Measurements from ENCODE around the gene SPTSSA.
"Not testable (repeated sequence)": the region's sequence is repeated elsewhere in the genome, so short reads cannot be mapped to it uniquely, and the experiment has no call there.

The SPTSSA gene

GRCh38 chr14:34436118-34436905 lies 25.7 kb downstream of the SPTSSA start (continued):
- TF ChIP-seq, protein P1, sequence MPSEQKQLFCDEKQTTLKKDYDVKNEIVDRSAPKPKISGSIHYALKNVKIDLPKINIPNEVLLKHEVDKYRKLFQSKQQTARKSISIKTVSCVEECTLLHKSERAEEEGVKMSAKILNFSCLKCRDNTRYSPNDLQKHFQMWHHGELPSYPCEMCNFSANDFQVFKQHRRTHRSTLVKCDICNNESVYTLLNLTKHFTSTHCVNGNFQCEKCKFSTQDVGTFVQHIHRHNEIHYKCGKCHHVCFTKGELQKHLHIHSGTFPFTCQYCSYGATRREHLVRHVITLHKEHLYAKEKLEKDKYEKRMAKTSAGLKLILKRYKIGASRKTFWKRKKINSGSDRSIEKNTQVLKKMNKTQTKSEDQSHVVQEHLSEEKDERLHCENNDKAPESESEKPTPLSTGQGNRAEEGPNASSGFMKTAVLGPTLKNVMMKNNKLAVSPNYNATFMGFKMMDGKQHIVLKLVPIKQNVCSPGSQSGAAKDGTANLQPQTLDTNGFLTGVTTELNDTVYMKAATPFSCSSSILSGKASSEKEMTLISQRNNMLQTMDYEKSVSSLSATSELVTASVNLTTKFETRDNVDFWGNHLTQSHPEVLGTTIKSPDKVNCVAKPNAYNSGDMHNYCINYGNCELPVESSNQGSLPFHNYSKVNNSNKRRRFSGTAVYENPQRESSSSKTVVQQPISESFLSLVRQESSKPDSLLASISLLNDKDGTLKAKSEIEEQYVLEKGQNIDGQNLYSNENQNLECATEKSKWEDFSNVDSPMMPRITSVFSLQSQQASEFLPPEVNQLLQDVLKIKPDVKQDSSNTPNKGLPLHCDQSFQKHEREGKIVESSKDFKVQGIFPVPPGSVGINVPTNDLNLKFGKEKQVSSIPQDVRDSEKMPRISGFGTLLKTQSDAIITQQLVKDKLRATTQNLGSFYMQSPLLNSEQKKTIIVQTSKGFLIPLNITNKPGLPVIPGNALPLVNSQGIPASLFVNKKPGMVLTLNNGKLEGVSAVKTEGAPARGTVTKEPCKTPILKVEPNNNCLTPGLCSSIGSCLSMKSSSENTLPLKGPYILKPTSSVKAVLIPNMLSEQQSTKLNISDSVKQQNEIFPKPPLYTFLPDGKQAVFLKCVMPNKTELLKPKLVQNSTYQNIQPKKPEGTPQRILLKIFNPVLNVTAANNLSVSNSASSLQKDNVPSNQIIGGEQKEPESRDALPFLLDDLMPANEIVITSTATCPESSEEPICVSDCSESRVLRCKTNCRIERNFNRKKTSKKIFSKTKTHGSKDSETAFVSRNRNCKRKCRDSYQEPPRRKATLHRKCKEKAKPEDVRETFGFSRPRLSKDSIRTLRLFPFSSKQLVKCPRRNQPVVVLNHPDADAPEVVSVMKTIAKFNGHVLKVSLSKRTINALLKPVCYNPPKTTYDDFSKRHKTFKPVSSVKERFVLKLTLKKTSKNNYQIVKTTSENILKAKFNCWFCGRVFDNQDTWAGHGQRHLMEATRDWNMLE (tag by site-specific recombination; conservative IDR thresholded peaks at IDR 0.05; ENCODE audit: low read depth) = no peak
- TF ChIP-seq ZNF354C (tag by site-specific recombination; IDR thresholded peaks at IDR 0.05; ENCODE audit: borderline replicate concordance, low read depth) (no peak), MEIS1 (CRISPR knock-in tag; IDR thresholded peaks at IDR 0.05; ENCODE audit: borderline replicate concordance) (no peak), PRDM2 (tag by site-specific recombination; IDR thresholded peaks at IDR 0.05; ENCODE audit: borderline replicate concordance) (no peak)

- CTCF ChIA-PET = interaction anchor here (0.7 kb wide), 1 partner anchor 40 kb away, joined by 3 read pairs; no protein-coding TSS in a partner anchor
- POLR2A ChIA-PET = no interaction called here
- Histone ChIP-seq H3K9me3 (ENCODE audit: control insufficient read depth, insufficient read depth, low read depth, low read length) (no peaks in the 10 kb centered on the region), H3K36me3 (ENCODE audit: control insufficient read depth in 2 of 2, insufficient read depth in 1 of 2, low read length in 2 of 2) (peaks cover 2 to 7% of the 10 kb centered on the region in 2 experiments; a peak in 2 of 3 replicates), H3K4me3 (ENCODE audit: low read depth, low read length) (no peak overlapping the region), H3K4me1 (ENCODE audit: control insufficient read depth, insufficient read depth, low read length) (no peaks in the 10 kb centered on the region), H3K27ac (ENCODE audit: extremely low read depth, low read depth, low read length) (no peak overlapping the region)
- TF ChIP-seq ZNF776 (tag by site-specific recombination; IDR thresholded peaks at IDR 0.05; ENCODE audit: borderline replicate concordance) = no peak
- no peak for TF ChIP-seq ZNF37A (tag by site-specific recombination; IDR thresholded peaks at IDR 0.05)
- no peak for TF ChIP-seq ZNF658 (tag by site-specific recombination; IDR thresholded peaks at IDR 0.05)
- no peak for TF ChIP-seq ZBTB8A (tag by site-specific recombination; IDR thresholded peaks at IDR 0.05)
- no peak for TF ChIP-seq ZNF514 (tag by site-specific recombination; IDR thresholded peaks at IDR 0.05)
Observed at GRCh38 chr14:34433957-34434356, 28.1 kb downstream of the SPTSSA start.

DNA sequence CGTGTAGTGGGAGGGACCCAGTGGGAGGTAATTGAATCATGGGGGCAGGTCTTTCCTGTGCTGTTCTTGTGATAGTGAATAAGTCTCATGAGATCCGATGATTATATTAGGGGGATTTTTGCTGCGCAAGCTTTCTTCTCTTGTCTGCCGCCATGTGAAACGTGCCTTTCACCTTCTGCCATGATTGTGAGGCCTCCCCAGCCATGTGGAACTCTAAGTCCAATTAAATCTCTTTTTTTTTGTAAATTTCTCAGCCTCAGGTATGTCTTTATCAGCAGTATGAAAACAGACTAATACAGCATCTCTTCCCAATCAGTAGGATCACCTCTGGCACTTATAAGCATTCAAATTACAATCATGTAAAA lies 34.0 kb downstream of the SPTSSA start:
- H3K27ac ChIP-seq (ENCODE audit: extremely low read depth, low read depth, low read length); H3K4me1 ChIP-seq (ENCODE audit: control insufficient read depth, insufficient read depth, low read length); POLR2A ChIA-PET; CTCF ChIA-PET; H3K36me3 ChIP-seq (ENCODE audit: control insufficient read depth in 2 of 2, insufficient read depth in 1 of 2, low read length in 2 of 2); H3K4me3 ChIP-seq (ENCODE audit: low read depth, low read length); H3K9me3 ChIP-seq (ENCODE audit: control insufficient read depth, insufficient read depth, low read depth, low read length): not testable (repeated sequence)
- 0 out of 2 replicates have a peak, but pooled peaks have one; percentile 7 for TF ChIP-seq EGR2 (tag by site-specific recombination; IDR thresholded peaks at IDR 0.05; ENCODE audit: low read depth)

Data from HEK293 (cell line).